Natural killer cell (primary cell): Measurements from ENCODE around the gene ATP2C1. TPM values are rescaled to one million over a fixed set of nuclear protein-coding genes. Genes with fewer than 3 reads are reported as not detected.

Experiments
- ATAC-seq, 3 donors: fragments of 150-1000 bp in 2 of 3; fragments of 200-7000 bp in 1 of 3; cut with Tn5 transposase; 1 replicate in 1 of 3; 2 replicates in 2 of 3; pipeline ENCODE4 v1.10.0; 2021; ENCODE audit warnings: mild to moderate bottlenecking in 2 of 3, moderate library complexity in 2 of 3
- DNase-seq, 2 donors: peaks; one replicate each; pipeline versions ENCODE4 v3.0.0 to v3.0.0-alpha.2; 2013 to 2021; ENCODE audit warnings: mixed read lengths in 1 of 2
- H3K27ac ChIP-seq: one replicate; pipeline ENCODE4 v1.5.1; 2013; ENCODE audit warnings: mild to moderate bottlenecking, low read length
- H3K27me3 ChIP-seq: one replicate; pipeline ENCODE4 v1.6.1; 2013; ENCODE audit warnings: low read length; ENCODE audit not compliant: control insufficient read depth, insufficient read depth
- H3K36me3 ChIP-seq: one replicate; pipeline ENCODE4 v1.6.1; 2013; ENCODE audit warnings: low read length; ENCODE audit not compliant: control insufficient read depth, insufficient read depth
- H3K4me1 ChIP-seq: one replicate; pipeline ENCODE4 v1.6.1; 2013; ENCODE audit warnings: low read length; ENCODE audit not compliant: control insufficient read depth, insufficient read depth
- H3K4me3 ChIP-seq: one replicate; pipeline ENCODE4 v1.5.1; 2013; ENCODE audit warnings: low read length
- H3K9me3 ChIP-seq: one replicate; pipeline ENCODE4 v1.6.1; 2013; ENCODE audit warnings: low read length; ENCODE audit not compliant: control insufficient read depth, insufficient read depth
- H3K27ac Mint-ChIP-seq, 2 donors: one replicate each; pipeline ENCODE4 v1.8.0; 2022; ENCODE audit warnings: mild to moderate bottlenecking in 2 of 2, mixed read lengths in 2 of 2, moderate library complexity in 1 of 2
- H3K27me3 Mint-ChIP-seq, 2 donors: one replicate each; pipeline ENCODE4 v1.8.0; 2022; ENCODE audit warnings: low read depth in 2 of 2, mixed read lengths in 2 of 2
- H3K36me3 Mint-ChIP-seq: one replicate; pipeline ENCODE4 v1.8.0; 2022; ENCODE audit warnings: mixed read lengths
- H3K4me1 Mint-ChIP-seq, 2 donors: one replicate each; pipeline ENCODE4 v1.8.0; 2022; ENCODE audit warnings: mixed read lengths in 2 of 2
- H3K4me3 Mint-ChIP-seq: one replicate; pipeline ENCODE4 v1.8.0; 2022; ENCODE audit warnings: mild to moderate bottlenecking, moderate library complexity, mixed read lengths
- H3K9me3 Mint-ChIP-seq, 2 donors: one replicate each; pipeline ENCODE4 v1.8.0; 2022; ENCODE audit warnings: mixed read lengths in 2 of 2
- CTCF ChIP-seq: fragments of 200-600 bp; IDR thresholded peaks from one replicate; pipeline ENCODE4 v1.8.0; 2022; ENCODE audit warnings: antibody characterized with exemption
- WGBS: methylation state at CpG from one replicate; pipeline ENCODE4 v1.1.7; 2013; ENCODE audit warnings: missing lambda C conversion rate; ENCODE audit not compliant: insufficient coverage; 5-methylcytosine and 5-hydroxymethylcytosine counted together
- intact Hi-C: fragments of 100-400 bp; cut with micrococcal nuclease; formaldehyde crosslinking; loops from one replicate; pipeline ENCODE4 v1.14.2; 2022
- total RNA-seq, 4 donors: library from RNA; stranded (reverse); fragments of 120-200 nt in 1 of 4; gene quantifications; one replicate each; pipeline versions ENCODE4 v1.2.3 to v1.2.4, GENCODE V29; 2013 to 2022

Gene ATP2C1
- total RNA-seq, 3 donors from 2014 or later (not counting 1 experiment from before 2014, with no cell fraction given) = 58.8 to 72.9 (median 60.6) TPM

GRCh38 chr3:131048030-131048429 lies 154.1 kb downstream of the ATP2C1 start:
- H3K4me3 ChIP-seq = no peak overlapping the region
- no peak for TF ChIP-seq CTCF
- intact Hi-C loops = no loop called here
- 92% methylated on average over 7 of the region's 7 CpGs for WGBS
- Mint-ChIP-seq H3K36me3 (peaks cover 43% of the 10 kb centered on the region), H3K9me3 (peaks cover 16 to 27% of the 10 kb centered on the region in 2 donors), H3K4me1 (peaks cover 7 to 18% of the 10 kb centered on the region in 2 donors), H3K27ac (no peak overlapping the region), H3K4me3 (no peak overlapping the region), H3K27me3 (no peaks in the 10 kb centered on the region)
- H3K27ac ChIP-seq = no peak overlapping the region
- ATAC-seq (no peak), DNase-seq (no peak)
- H3K9me3 ChIP-seq = no peaks in the 10 kb centered on the region
- H3K27me3 ChIP-seq = no peaks in the 10 kb centered on the region
- H3K4me1 ChIP-seq = peaks cover 4% of the 10 kb centered on the region
- no peaks in the 10 kb centered on the region for H3K36me3 ChIP-seq

GRCh38 chr3:131050001-131050400 lies 156.1 kb downstream of the ATP2C1 start:
- TF ChIP-seq CTCF = no peak
- ATAC-seq = no peak
- no peak overlapping the region for H3K4me3 ChIP-seq
- Mint-ChIP-seq H3K4me1 (peaks cover 0 to 11% of the 10 kb centered on the region in 2 donors), H3K4me3 (no peak overlapping the region), H3K9me3 (peaks cover 4 to 12% of the 10 kb centered on the region in 2 donors), H3K27me3 (no peaks in the 10 kb centered on the region), H3K36me3 (peaks cover 23% of the 10 kb centered on the region), H3K27ac (no peak overlapping the region)
- no peaks in the 10 kb centered on the region for H3K36me3 ChIP-seq
- DNase-seq = no peak
- no peaks in the 10 kb centered on the region for H3K9me3 ChIP-seq
- H3K27ac ChIP-seq = no peak overlapping the region
- WGBS = 74% methylated on average over 3 of the region's 3 CpGs
- H3K4me1 ChIP-seq = peaks cover 4% of the 10 kb centered on the region
- H3K27me3 ChIP-seq = no peaks in the 10 kb centered on the region
- intact Hi-C loops = loop anchor here (10.0 kb wide), 1 partner anchor 985 kb away; the partner anchor contains the start of gene CPNE4

- no peak for TF ChIP-seq CTCF
- H3K4me1 Mint-ChIP-seq = peaks cover 0 to 1% of the 10 kb centered on the region in 2 donors
- no peaks in the 10 kb centered on the region for H3K4me1 ChIP-seq
- no peaks in the 10 kb centered on the region for H3K27me3 Mint-ChIP-seq
- DNase-seq (no peak), ATAC-seq (no peak)
- no peaks in the 10 kb centered on the region for H3K9me3 Mint-ChIP-seq
- WGBS = 100% methylated on average over 1 of the region's 3 CpGs
- H3K36me3 ChIP-seq = no peaks in the 10 kb centered on the region
- no peak overlapping the region for H3K4me3 ChIP-seq
- no peaks in the 10 kb centered on the region for H3K27me3 ChIP-seq
- H3K27ac ChIP-seq = no peak overlapping the region
- no peak overlapping the region for H3K4me3 Mint-ChIP-seq
- H3K27ac Mint-ChIP-seq = no peak overlapping the region
- no peaks in the 10 kb centered on the region for H3K36me3 Mint-ChIP-seq
- intact Hi-C loops = loop anchor here (10.0 kb wide), 1 partner anchor 982 kb away; the partner anchor contains the start of gene CPNE4
- H3K9me3 ChIP-seq = no peaks in the 10 kb centered on the region
Observed at GRCh38 chr3:131053043-131053859, 159.4 kb downstream of the ATP2C1 start.

Other genes with a start within 250 kb of the ATP2C1 start
- 10 to 100 TPM; 14.3 to 20.8 (median 17.0) TPM for gene PIK3R4, start 147.3 kb upstream of the ATP2C1 start, total RNA-seq
- gene ASTE1, start 132.7 kb downstream of the ATP2C1 start, total RNA-seq = 10 to 100 TPM; 22.8 to 28.8 (median 24.3) TPM
- gene NEK11, start 132.8 kb downstream of the ATP2C1 start, total RNA-seq = 1 to 10 TPM; 2.6 to 3.6 (median 3.5) TPM